ELF-1 (cell line): ENCODE data around the gene NEIL1.
"Not testable (repeated sequence)": the region's sequence is repeated elsewhere in the genome, so short reads cannot be mapped to it uniquely, and the experiment has no call there.

Experiments
- DNase-seq: peaks from one replicate; pipeline ENCODE4 v3.0.0-alpha.2; 2016; ENCODE audit warnings: low read depth, low spot score

The NEIL1 gene, protein sequence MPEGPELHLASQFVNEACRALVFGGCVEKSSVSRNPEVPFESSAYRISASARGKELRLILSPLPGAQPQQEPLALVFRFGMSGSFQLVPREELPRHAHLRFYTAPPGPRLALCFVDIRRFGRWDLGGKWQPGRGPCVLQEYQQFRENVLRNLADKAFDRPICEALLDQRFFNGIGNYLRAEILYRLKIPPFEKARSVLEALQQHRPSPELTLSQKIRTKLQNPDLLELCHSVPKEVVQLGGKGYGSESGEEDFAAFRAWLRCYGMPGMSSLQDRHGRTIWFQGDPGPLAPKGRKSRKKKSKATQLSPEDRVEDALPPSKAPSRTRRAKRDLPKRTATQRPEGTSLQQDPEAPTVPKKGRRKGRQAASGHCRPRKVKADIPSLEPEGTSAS

DNA sequence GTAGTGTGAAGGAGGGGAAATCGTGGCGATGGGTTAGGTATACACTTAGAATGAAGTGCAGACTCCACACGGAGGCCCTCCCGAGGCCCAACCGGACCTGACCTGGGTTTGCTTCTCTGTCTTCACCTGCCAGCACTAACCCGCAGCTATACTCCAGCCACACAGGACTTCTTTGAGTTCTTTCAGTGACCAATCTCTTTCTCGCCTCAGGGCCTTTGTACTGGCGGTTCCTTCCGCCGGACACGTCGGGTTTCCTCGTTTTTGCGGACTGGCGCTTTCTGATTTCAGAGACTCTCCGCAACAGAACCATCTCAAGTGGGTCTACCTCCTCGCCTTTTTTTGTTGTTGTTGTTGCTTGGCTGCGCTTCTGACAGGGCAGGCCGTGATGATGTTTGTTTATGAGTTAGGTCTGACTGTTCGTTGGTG lies at the start of gene NEIL1:
Gene NEIL1 (plus strand): TSS at position 244 of the 426 bp plus-strand sequence. CDS start 1,867 bp downstream, outside the sequence.
- peak; percentile 68 for DNase-seq

DNA sequence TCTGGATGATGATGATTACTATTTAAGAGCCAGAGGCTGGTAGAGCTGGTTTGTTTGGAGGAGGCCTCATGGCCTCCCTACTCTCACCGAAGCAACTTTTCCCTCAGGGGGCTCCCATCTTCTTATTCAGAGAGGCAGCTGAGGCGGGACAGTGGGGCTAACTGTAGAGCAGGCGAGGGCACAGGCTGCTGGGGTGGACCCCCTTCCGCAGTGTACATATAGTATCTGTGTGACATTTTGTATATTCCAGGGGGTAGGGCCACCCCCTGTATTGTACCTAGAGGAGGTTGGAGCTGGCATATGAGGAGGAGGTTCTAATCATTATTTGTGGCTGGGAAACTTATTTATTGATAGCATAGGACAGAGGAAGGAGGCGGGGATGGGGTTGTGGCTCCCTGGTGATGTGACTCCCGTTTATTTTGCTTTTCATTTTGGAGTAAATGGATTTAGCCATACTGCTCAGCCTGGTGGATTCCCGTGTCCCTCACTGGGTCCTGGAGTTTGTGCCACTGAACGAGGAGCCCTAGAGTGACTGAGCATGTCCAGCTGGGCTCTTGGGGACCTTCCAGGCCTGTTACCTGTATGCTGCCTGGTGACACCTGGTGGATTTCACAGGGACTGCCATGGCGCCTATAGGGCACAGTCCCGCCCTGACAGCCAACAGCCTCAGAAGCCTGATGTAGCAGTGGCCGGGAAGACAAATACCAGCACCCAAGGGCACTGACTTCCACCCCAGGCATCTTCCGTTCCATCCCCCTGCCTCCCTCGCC lies 48.1 kb upstream of the NEIL1 start:
- not testable (repeated sequence) for DNase-seq

DNA sequence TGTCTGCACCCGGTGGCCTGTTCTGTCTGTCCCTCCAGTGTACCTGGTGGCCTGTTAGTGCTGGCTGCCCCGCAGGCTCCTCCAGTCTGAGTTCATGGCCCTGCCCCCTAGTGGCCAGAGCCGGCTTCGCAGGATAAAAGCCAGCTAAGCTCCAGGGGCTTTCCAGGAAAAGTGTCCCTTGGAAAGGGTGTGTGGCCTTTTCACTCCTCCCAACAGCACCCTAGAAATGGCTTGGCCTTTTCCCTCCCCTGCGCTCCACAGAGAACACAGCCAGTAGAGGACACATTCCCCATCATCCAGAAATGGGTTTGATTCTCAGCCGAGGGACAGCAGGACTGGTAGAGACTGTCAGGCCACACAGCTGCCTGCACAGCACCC lies 47.5 kb upstream of the NEIL1 start:
- not testable (repeated sequence) for DNase-seq

- DNase-seq: peak; percentile 31
These were observed 46.8 kb upstream of the NEIL1 start for GRCh38 chr15:75300026-75300425.

DNA sequence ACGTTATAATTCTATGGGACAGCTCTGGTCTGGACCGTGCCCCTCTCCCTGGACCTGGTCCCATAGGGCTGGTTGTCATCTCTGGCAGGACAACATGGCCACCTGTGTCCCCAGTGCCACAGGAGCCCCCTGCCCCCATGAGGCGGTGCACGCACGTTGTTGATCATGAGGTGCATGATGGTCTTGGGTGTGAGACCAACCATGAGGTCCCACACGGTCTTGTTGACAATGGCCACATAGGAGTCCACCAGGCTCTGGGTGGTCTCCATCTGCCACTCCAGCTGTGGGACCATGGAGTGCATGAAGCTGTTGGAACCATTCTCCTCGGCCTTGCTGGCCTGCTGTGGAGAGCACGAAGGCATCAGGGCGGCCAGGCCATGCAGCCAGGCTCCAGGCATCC lies 44.5 kb upstream of the NEIL1 start:
- no peak for DNase-seq

- DNase-seq: not testable (repeated sequence)
These were observed 44.1 kb upstream of the NEIL1 start for GRCh38 chr15:75302753-75303152.

- no peak for DNase-seq
These were observed 40.7 kb upstream of the NEIL1 start for GRCh38 chr15:75306188-75306587.

- peak; percentile 71 for DNase-seq
These were observed 39.0 kb upstream of the NEIL1 start for GRCh38 chr15:75307778-75308390.

DNA sequence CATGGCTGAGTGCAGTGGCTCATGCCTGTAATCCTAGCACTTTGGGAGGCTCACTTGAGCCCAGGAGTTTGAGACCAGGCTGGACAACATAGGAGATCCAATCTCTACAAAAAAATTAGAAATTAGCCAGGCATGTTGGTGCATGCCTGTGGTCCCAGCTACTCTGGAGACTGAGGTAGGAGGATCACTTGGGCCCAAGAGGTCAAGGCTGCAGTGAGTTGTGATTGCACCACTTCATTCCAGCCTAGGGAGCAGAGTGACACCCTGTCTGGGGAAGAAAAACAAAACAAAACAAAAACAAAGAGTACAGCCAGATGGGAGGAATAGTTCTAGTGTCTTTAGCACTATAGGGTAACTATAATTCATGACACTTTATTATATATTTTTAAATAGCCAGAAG lies 37.1 kb upstream of the NEIL1 start:
- no peak for DNase-seq

GRCh38 chr15:75312548-75312947 lies 34.3 kb upstream of the NEIL1 start:
- not testable (repeated sequence) for DNase-seq

DNA sequence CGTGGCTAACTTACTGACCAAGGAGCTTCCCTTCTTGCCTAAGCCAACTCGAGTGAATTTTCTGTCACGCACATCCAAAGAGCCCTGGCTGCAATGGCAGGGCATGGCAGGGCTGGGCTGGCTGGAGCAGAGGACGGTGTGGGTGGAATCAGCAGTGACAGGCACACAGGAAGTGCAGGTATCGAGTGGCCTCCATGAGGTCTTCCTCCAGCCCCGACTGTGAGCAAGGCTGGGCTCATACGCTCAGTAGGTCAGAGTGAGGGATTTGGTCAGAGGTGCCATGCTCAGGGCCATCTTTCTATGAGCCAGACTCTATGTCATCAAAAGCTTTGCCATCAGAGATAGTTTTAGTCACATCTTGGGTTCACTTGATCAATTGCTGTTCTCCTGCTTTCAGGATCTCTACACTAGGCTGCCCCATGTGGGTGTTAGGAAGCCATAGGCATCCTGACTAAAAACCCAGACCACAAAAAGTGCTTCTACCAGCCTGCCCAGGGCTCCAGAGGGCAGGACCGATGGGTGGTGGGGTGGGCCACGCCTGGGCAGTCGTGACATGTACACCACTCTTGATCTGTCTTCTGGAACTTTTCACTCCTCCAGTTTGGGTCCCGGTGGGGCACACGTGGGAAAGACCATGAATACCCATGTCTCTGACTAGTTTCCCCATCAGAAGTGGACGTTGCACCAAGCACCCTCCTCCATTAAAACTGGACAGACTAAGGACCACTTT lies 33.6 kb upstream of the NEIL1 start:
- DNase-seq: no peak

GRCh38 chr15:75314552-75315290 lies 32.1 kb upstream of the NEIL1 start:
- DNase-seq: no peak

DNA sequence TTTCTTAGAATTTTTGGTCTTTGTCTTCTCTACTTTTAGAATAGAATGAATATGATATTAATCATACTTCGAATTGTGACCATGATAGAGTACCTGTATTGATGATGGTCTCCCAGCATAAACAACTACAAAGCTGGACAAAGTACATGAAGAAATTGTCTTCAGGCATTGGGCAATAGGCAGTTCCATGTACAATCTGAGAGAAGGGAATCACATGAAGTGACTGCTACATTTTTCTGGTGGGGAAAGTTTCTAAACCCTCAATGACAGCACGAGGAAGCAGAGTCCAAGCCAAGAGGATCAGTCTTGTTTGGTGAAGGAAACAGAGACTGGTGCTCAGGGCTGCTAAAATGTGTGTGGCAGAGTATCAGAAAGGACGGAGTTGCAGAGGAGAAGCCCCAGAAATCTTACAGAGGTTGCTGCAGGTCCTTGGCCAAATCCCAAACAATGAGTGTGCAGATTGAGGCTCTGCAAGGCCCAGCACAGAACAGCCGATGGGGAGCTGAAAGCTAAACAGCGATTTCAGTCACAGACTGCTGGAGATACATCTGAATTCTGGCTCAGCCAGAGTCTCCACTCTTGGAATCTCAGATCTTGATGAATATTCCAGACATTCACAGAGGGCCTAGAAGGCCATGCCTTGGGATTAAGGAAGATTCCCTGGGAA lies 27.5 kb upstream of the NEIL1 start:
- DNase-seq: not testable (repeated sequence)

DNA sequence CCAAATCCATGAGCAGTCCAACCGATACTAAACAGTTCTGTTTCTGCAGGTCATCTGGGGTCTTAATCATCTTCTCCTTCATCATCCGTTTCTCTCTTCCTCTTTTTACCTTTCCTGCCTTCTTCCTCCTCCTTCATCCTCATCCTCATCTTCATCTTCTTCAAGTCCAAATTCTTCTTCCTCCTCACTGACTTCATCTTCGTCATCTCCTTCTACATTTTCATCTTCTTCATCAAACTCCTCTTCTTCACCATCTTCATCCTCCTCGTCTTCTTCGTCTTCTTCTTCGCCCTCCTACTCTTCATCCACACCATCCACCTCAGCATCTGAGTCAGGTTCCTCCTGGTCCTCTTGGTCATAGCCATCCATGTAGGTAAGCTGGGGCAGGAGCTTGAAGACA lies 25.1 kb upstream of the NEIL1 start:
- no peak for DNase-seq

DNA sequence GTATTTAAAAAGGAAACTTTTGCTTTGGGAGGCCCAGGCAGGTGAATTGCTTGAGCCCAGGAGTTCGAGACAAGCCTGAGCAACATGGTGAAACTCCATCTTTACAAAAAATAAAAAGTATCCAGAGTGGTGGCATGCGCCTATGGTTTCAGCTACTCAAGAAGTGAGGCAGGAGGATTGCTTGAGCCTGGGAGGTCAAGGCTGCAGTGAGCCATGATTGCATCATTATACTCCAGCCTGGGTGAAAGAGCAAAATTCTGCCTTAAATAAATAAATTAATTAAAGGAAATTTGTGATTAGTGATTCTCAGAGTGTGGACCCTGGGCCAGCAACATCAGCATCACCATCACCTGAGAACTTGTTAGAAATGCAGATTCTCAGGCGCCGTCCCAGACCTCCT lies 20.9 kb upstream of the NEIL1 start:
- DNase-seq: no peak

DNA sequence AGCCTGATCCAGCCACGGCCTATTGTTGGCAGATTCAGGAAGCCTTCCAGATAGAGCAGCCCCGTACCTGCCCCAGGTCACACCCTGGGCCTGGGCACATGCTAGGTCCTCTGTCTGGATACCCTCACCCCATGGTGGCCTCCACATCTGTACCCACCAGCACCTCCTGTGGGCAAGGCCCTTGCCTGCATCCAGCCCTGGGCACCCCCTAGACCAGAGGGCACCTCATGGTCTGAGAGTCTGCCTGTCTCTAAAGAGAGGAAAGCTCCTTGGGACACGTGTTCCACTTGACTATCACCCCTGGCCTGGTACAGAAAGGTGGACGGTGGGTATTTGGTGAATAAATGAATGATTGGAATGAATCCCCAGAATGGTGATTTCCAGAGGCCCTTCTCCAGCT lies 19.8 kb upstream of the NEIL1 start:
- no peak for DNase-seq

- DNase-seq: no peak
These were observed 19.3 kb upstream of the NEIL1 start for GRCh38 chr15:75327491-75327890.

DNA sequence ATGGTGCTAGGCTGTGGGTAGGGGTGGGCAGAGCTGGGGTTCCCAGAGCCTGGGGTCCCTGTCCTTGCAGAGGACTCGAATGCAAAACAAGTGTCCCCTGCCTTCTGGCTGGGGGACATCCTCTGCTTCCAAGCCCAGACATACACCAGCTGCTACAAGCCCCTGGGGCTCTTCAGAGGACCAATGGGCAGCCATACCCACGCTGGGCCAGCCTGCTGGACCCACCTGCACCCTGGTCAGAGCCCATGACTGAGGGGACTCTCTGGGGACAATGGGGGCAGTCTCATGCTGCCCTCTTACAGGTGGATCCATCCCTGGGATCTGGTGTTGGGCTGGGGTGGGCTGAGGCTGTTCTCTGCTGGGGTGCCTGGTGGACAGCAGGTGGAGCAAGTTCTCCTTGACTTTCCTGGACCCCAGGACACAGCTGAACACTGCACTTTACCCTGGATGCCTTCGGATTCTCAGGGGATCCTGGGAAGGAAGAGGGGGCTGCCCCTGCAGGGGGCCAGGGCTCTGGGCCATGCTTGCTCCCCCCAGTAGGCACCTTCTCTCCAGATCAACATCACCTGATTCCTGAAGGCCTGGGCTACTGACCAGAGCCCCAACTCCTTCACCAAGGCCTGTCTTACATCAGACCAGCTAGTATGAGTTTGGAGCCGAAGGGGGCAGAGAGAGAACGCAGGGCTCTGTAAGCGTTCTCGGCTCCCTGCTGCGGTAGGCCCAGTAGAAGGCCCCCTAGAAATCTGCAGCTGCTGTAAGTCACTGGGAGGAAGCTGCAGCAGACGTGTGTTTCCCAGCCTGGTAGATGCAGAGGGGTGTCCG lies 18.1 kb upstream of the NEIL1 start:
- no peak for DNase-seq

GRCh38 chr15:75329571-75329970 lies 17.3 kb upstream of the NEIL1 start:
- DNase-seq: no peak

GRCh38 chr15:75332093-75332492 lies 14.7 kb upstream of the NEIL1 start:
- not testable (repeated sequence) for DNase-seq
